DND-41 (cell line): ENCODE results near the gene TPI1.
"Not testable (repeated sequence)": the region's sequence is repeated elsewhere in the genome, so short reads cannot be mapped to it uniquely, and the experiment has no call there.

Experiments
- ATAC-seq: fragments of 200-7000 bp; cut with Tn5 transposase; 3 replicates; pipeline ENCODE4 v1.9.1; 2021; ENCODE audit warnings: low read depth; ENCODE audit not compliant: insufficient read depth
- DNase-seq: peaks from one replicate; pipeline ENCODE4 v3.0.0-alpha.2; 2020
- H2AFZ ChIP-seq: 2 replicates; pipeline ENCODE4 v1.6.0; 2012; ENCODE audit warnings: low read depth, low read length
- H3K27ac ChIP-seq: 2 replicates; pipeline ENCODE4 v1.5.1; 2012; ENCODE audit warnings: low read length, inconsistent platforms
- H3K27me3 ChIP-seq: fragments of 200-600 bp; sonication (generic); 2 replicates; pipeline ENCODE4 v1.6.0; 2012; ENCODE audit warnings: low read length, mild to moderate bottlenecking, inconsistent platforms; ENCODE audit not compliant: insufficient read depth, poor library complexity
- H3K36me3 ChIP-seq: 2 replicates; pipeline ENCODE4 v1.5.1; 2012; ENCODE audit warnings: low read length, inconsistent platforms; ENCODE audit not compliant: insufficient read depth
- H3K4me1 ChIP-seq: 2 replicates; pipeline ENCODE4 v1.5.1; 2012; ENCODE audit warnings: mild to moderate bottlenecking, low read length; ENCODE audit not compliant: insufficient read depth
- H3K4me2 ChIP-seq: 2 replicates; pipeline ENCODE4 v1.6.0; 2012; ENCODE audit warnings: mild to moderate bottlenecking, moderate library complexity, low read length, inconsistent platforms; ENCODE audit not compliant: insufficient read depth
- H3K4me3 ChIP-seq, 2 experiments: fragments of 200-600 bp in 1 of 2; shearing (Covaris generic) in 1 of 2; 2 replicates each; pipeline ENCODE4 v1.5.1; 2012 to 2016; ENCODE audit warnings: inconsistent platforms in 2 of 2, low read length in 2 of 2, mild to moderate bottlenecking in 2 of 2, low read depth in 1 of 2, moderate library complexity in 1 of 2
- H3K79me2 ChIP-seq: 2 replicates; pipeline ENCODE4 v1.6.0; 2012; ENCODE audit warnings: low read length, inconsistent platforms; ENCODE audit not compliant: insufficient read depth
- H3K9ac ChIP-seq: 2 replicates; pipeline ENCODE4 v1.6.0; 2012; ENCODE audit warnings: low read depth, mild to moderate bottlenecking, inconsistent platforms, low read length, moderate library complexity
- H3K9me3 ChIP-seq: 2 replicates; pipeline ENCODE4 v1.5.1; 2012; ENCODE audit warnings: low read length, moderate library complexity, mild to moderate bottlenecking, inconsistent platforms; ENCODE audit not compliant: insufficient read depth, severe bottlenecking
- H4K20me1 ChIP-seq: 2 replicates; pipeline ENCODE4 v1.6.0; 2012; ENCODE audit warnings: low read length; ENCODE audit not compliant: insufficient read depth
- EZH2 ChIP-seq: IDR thresholded peaks from 3 replicates; pipeline ENCODE4 v1.6.1; 2012; ENCODE audit warnings: borderline replicate concordance, low read depth, mild to moderate bottlenecking, moderate library complexity, low read length, inconsistent platforms; ENCODE audit not compliant: severe bottlenecking
- TF ChIP-seq, protein P1 (sequence below): IDR thresholded peaks from 2 replicates; pipeline ENCODE4 v1.5.1; 2012; ENCODE audit warnings: borderline replicate concordance, low read length, moderate library complexity, mild to moderate bottlenecking; ENCODE audit not compliant: poor library complexity, severe bottlenecking; ENCODE audit errors: extremely low read depth

Gene TPI1

DNA sequence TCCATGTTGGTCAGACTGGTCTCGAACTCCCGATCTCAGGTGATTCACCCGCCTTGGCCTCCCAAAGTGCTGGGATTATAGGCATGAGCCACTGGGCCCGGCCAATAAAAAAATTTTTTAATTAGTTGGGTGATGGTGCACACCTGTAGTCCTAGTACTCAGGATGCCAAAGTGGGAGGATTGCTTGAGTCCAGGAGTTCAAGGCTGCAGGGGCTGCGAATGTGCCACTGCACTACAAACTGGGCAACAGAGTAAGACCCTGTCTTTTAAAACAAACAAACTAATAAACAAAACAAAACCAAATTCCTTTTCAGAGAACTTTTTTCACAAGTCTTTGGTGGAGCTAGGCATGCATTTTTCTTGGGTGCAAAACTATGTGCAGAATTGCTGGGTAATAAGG is 15.9 kb downstream of the TPI1 start:
- H3K36me3 ChIP-seq = peaks cover 23% of the 10 kb centered on the region
- H3K4me2 ChIP-seq = no peak overlapping the region
- no peaks in the 10 kb centered on the region for H3K79me2 ChIP-seq
- no peaks in the 10 kb centered on the region for H3K27me3 ChIP-seq
- ATAC-seq (no peak), DNase-seq (no peak)
- H3K9ac ChIP-seq = no peak overlapping the region
- no peak overlapping the region for H3K27ac ChIP-seq
- no peaks in the 10 kb centered on the region for H3K9me3 ChIP-seq
- H4K20me1 ChIP-seq = no peaks in the 10 kb centered on the region
- H2AFZ ChIP-seq = no peak overlapping the region
- no peak for TF ChIP-seq EZH2
- TF ChIP-seq, protein P1, sequence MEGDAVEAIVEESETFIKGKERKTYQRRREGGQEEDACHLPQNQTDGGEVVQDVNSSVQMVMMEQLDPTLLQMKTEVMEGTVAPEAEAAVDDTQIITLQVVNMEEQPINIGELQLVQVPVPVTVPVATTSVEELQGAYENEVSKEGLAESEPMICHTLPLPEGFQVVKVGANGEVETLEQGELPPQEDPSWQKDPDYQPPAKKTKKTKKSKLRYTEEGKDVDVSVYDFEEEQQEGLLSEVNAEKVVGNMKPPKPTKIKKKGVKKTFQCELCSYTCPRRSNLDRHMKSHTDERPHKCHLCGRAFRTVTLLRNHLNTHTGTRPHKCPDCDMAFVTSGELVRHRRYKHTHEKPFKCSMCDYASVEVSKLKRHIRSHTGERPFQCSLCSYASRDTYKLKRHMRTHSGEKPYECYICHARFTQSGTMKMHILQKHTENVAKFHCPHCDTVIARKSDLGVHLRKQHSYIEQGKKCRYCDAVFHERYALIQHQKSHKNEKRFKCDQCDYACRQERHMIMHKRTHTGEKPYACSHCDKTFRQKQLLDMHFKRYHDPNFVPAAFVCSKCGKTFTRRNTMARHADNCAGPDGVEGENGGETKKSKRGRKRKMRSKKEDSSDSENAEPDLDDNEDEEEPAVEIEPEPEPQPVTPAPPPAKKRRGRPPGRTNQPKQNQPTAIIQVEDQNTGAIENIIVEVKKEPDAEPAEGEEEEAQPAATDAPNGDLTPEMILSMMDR = no peak
- no peaks in the 10 kb centered on the region for H3K4me1 ChIP-seq
- no peak overlapping the region for H3K4me3 ChIP-seq

DNA sequence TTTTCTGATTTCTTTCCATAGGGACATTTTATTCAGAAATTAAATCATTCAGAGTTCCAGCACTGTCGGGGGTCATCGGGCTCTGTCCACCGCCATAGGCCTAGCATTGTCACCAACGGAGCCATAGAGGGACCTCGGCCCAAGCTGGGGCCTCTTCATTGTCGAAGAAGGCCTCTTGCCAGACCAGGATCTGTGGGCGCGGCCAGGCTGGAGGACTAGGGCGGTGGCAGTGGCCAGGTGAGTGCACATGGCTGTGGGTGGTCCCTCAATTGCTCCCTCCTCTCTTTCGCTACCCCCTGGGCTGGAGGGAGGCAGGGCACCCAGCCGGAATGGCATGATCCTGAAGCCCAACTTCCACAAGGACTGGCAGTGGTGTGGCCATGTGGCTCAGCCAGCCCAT is 16.4 kb downstream of the TPI1 start:
- Histone ChIP-seq H3K36me3 (peaks cover 23% of the 10 kb centered on the region), H2AFZ (no peak overlapping the region), H3K4me3 (no peak overlapping the region), H3K27me3 (no peaks in the 10 kb centered on the region), H3K4me2 (no peak overlapping the region), H3K79me2 (no peaks in the 10 kb centered on the region), H3K4me1 (no peaks in the 10 kb centered on the region), H3K9me3 (no peaks in the 10 kb centered on the region), H4K20me1 (no peaks in the 10 kb centered on the region), H3K27ac (no peak overlapping the region), H3K9ac (no peak overlapping the region)
- no peak for ATAC-seq
- DNase-seq = no peak
- TF ChIP-seq, protein P1 = no peak
- no peak for TF ChIP-seq EZH2

DNA sequence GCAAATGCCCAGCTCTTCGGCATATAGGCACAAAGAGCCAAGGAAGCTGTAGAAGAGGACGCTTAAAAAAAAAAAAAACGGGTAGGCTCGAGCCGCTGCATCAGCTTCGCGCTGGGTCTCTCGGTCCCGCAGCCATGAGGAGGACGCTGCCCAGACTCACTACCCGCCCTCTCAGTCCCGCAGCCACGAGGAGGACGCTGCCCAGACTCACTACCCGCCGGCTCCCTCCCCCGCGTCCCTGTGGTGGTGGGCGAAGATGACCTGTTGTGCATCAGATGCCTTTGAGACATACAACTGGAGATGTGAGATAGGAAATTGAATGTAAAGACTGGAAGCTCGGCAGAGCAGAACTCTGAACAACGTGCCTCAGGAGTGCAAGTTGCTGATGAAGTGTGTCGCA is 17.2 kb downstream of the TPI1 start:
- Histone ChIP-seq H2AFZ (no peak overlapping the region), H3K9ac (no peak overlapping the region), H3K36me3 (peaks cover 23% of the 10 kb centered on the region), H3K9me3 (no peaks in the 10 kb centered on the region), H3K4me3 (no peak overlapping the region), H3K4me2 (no peak overlapping the region), H3K27ac (no peak overlapping the region), H3K79me2 (no peaks in the 10 kb centered on the region), H3K27me3 (no peaks in the 10 kb centered on the region), H4K20me1 (no peaks in the 10 kb centered on the region), H3K4me1 (no peaks in the 10 kb centered on the region)
- ATAC-seq (no peak), DNase-seq (no peak)
- TF ChIP-seq, protein P1 = no peak
- no peak for TF ChIP-seq EZH2

DNA sequence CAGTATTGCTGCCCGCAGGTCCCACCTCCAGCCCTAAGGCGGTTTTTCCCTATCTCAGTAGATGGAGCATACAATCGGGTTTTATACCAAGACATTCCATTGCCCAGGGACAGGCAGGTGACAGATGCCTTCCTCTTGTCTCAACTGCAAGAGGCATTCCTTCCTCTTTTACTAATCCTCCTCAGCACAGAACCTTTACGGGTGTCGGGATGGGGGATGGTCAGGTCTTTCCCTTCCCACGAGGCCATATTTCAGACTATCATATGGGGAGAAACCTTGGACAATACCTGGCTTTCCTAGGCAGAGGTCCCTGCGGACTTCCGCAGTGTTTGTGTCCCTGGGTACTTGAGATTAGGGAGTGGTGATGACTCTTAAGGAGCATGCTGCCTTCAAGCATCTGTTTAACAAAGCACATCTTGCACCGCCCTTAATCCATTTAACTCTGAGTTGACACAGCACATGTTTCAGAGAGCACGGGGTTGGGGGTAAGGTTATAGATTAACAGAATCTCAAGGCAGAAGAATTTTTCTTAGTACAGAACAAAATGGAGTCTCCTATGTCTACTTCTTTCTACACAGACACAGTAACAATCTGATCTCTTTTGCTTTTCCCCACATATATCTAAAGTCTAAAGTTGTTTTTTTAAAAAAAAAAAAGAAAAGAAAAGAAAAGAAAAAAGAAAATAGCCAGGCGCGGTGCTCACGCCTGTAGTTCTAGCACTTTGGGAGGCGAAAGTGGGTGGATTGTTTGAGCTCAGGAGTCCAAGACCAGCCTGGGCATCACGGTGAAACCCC is 19.1 kb downstream of the TPI1 start:
- H3K79me2 ChIP-seq, H3K27me3 ChIP-seq, H3K27ac ChIP-seq, H3K9me3 ChIP-seq, H3K4me1 ChIP-seq, DNase-seq, H4K20me1 ChIP-seq, H3K4me3 ChIP-seq, ATAC-seq, H3K4me2 ChIP-seq, H3K9ac ChIP-seq, H2AFZ ChIP-seq: not testable (repeated sequence)
- peaks cover 23% of the 10 kb centered on the region for H3K36me3 ChIP-seq
